ENCODE measurements around the gene HSPH1.

The HSPH1 gene

DNA sequence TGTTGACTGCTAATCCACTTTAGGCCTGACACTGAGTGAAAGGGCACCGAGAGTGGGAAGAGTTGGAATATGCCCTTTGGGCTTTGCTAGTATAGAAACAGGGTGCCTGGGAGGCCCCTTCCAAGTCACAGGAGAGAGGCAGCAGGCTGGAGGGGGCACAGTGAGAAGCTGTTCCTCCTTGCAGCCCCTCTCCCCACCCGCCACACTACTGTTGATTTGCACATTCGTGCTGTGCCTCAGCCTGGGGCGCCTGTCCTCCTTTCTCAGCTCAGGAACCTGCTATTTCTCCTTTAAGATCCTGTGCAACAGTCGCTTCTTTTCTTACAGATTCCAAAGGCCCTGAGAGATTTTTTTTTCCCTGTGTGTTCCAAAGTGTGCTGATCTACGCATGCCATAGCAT is 35.3 kb upstream of the HSPH1 start:
- Histone ChIP-seq H2AFZ (ENCODE audit: low read depth, low read length) (no peak overlapping the region), H3K4me1 (ENCODE audit: low read length) (peaks cover 13% of the 10 kb centered on the region), H3K27ac (ENCODE audit: low read length) (no peak overlapping the region), H3K4me2 (ENCODE audit: low read length) (no peak overlapping the region), H3K9me3 (ENCODE audit: insufficient read depth, low read length) (no peaks in the 10 kb centered on the region), H3K27me3 (ENCODE audit: low read depth, low read length) (peaks cover 29% of the 10 kb centered on the region), H3K4me3 (ENCODE audit: low read length) (no peak overlapping the region), H4K20me1 (ENCODE audit: insufficient read depth, low read length) (no peaks in the 10 kb centered on the region), H3K79me2 (ENCODE audit: low read length) (no peaks in the 10 kb centered on the region), H3K36me3 (replicated peaks; ENCODE audit: low read depth, low read length) (no peaks in the 10 kb centered on the region), H3K9ac (ENCODE audit: low read length) (no peak overlapping the region)
- TF ChIP-seq, protein P1, sequence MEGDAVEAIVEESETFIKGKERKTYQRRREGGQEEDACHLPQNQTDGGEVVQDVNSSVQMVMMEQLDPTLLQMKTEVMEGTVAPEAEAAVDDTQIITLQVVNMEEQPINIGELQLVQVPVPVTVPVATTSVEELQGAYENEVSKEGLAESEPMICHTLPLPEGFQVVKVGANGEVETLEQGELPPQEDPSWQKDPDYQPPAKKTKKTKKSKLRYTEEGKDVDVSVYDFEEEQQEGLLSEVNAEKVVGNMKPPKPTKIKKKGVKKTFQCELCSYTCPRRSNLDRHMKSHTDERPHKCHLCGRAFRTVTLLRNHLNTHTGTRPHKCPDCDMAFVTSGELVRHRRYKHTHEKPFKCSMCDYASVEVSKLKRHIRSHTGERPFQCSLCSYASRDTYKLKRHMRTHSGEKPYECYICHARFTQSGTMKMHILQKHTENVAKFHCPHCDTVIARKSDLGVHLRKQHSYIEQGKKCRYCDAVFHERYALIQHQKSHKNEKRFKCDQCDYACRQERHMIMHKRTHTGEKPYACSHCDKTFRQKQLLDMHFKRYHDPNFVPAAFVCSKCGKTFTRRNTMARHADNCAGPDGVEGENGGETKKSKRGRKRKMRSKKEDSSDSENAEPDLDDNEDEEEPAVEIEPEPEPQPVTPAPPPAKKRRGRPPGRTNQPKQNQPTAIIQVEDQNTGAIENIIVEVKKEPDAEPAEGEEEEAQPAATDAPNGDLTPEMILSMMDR (IDR thresholded peaks at IDR 0.05; ENCODE audit: low read depth, low read length) = no peak
- no peak for TF ChIP-seq EZH2phosphoT487 (IDR thresholded peaks at IDR 0.05; ENCODE audit: low read depth)

DNA sequence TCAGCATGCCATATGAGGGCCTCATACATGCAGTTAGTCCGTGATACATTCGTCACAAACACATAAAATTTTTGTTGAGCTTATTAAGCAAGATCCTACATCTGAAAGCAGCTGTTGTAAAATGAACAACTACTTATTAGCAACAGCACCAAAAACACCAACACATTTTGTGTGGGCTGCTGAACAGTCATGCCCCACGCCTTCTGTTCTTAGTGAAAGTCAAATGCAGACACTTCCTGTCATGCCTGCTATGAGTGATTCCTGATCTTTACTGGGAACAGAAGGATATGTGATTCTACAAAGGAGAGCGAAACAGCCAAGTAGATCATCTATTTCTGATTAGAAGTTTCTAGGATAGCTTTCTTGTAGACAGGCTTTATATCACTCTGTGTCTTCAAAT is 33.9 kb upstream of the HSPH1 start:
- Histone ChIP-seq H3K4me3 (ENCODE audit: low read length) (no peak overlapping the region), H4K20me1 (ENCODE audit: insufficient read depth, low read length) (no peaks in the 10 kb centered on the region), H3K9ac (ENCODE audit: low read length) (no peak overlapping the region), H3K4me2 (ENCODE audit: low read length) (no peak overlapping the region), H3K79me2 (ENCODE audit: low read length) (no peaks in the 10 kb centered on the region), H2AFZ (ENCODE audit: low read depth, low read length) (no peak overlapping the region), H3K27me3 (ENCODE audit: low read depth, low read length) (peaks cover 43% of the 10 kb centered on the region), H3K36me3 (replicated peaks; ENCODE audit: low read depth, low read length) (no peaks in the 10 kb centered on the region), H3K27ac (ENCODE audit: low read length) (no peak overlapping the region), H3K9me3 (ENCODE audit: insufficient read depth, low read length) (no peaks in the 10 kb centered on the region), H3K4me1 (ENCODE audit: low read length) (peaks cover 3% of the 10 kb centered on the region)
- TF ChIP-seq, protein P1 (IDR thresholded peaks at IDR 0.05; ENCODE audit: low read depth, low read length) = no peak

DNA sequence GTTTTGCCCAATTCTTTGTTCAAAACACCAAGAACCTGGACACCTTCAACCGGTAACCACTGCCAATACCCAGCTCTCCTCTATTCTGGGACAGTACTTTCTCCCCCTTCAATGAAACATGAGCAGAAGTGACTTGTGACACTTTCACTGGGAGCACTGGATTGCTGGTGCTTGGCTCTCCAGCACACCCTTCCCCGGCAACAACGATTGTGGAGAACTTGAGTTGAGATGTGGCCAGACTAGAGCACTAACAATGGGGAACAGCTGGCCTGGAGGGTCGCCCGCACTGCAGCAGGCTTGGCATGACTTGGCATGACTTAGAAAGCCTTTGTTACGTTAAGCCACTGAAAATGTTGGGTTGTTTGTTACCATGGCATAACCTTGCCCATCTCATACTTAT is 30.6 kb upstream of the HSPH1 start:
- Histone ChIP-seq H3K4me2 (ENCODE audit: low read length) (no peak overlapping the region), H3K9me3 (ENCODE audit: insufficient read depth, low read length) (no peaks in the 10 kb centered on the region), H2AFZ (ENCODE audit: low read depth, low read length) (no peak overlapping the region), H3K9ac (ENCODE audit: low read length) (no peak overlapping the region), H3K4me3 (ENCODE audit: low read length) (no peak overlapping the region), H3K27me3 (ENCODE audit: low read depth, low read length) (peaks cover 52% of the 10 kb centered on the region), H3K36me3 (replicated peaks; ENCODE audit: low read depth, low read length) (no peaks in the 10 kb centered on the region), H3K79me2 (ENCODE audit: low read length) (no peaks in the 10 kb centered on the region), H3K27ac (ENCODE audit: low read length) (no peak overlapping the region), H3K4me1 (ENCODE audit: low read length) (no peaks in the 10 kb centered on the region), H4K20me1 (ENCODE audit: insufficient read depth, low read length) (no peaks in the 10 kb centered on the region)
- no peak for TF ChIP-seq EZH2phosphoT487 (IDR thresholded peaks at IDR 0.05; ENCODE audit: low read depth)
- TF ChIP-seq, protein P1 (IDR thresholded peaks at IDR 0.05; ENCODE audit: low read depth, low read length) = no peak

DNA sequence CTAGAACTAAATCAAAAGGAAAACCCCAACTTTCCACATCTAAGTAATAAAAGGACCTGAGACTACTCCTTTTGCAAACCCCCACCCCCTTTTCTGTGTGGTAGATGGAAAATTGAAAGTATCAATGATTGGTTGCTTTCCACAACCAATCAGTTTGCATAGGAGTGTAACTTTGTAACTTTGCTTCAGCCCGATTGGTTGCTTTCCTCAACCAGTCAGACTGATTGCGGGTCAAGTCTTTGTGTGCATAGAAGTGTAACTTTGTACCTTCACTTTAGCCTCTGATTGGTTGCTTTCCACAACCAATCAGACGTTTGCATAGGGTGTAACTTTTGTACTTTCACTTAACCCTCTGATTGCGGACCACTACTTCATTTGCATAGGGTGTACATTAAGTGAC is 30.0 kb upstream of the HSPH1 start:
- H3K27me3 ChIP-seq (ENCODE audit: low read depth, low read length) = peaks cover 52% of the 10 kb centered on the region
- no peak overlapping the region for H3K4me3 ChIP-seq (ENCODE audit: low read length)
- H3K4me2 ChIP-seq (ENCODE audit: low read length) = no peak overlapping the region
- no peak overlapping the region for H2AFZ ChIP-seq (ENCODE audit: low read depth, low read length)
- H3K79me2 ChIP-seq (ENCODE audit: low read length) = no peaks in the 10 kb centered on the region
- H3K9me3 ChIP-seq (ENCODE audit: insufficient read depth, low read length) = no peaks in the 10 kb centered on the region
- H3K36me3 ChIP-seq (replicated peaks; ENCODE audit: low read depth, low read length) = no peaks in the 10 kb centered on the region
- H3K4me1 ChIP-seq (ENCODE audit: low read length) = no peaks in the 10 kb centered on the region
- TF ChIP-seq, protein P1 (IDR thresholded peaks at IDR 0.05; ENCODE audit: low read depth, low read length) = no peak
- no peak for TF ChIP-seq EZH2phosphoT487 (IDR thresholded peaks at IDR 0.05; ENCODE audit: low read depth)
- H3K9ac ChIP-seq (ENCODE audit: low read length) = no peak overlapping the region
- H4K20me1 ChIP-seq (ENCODE audit: insufficient read depth, low read length) = no peaks in the 10 kb centered on the region
- no peak overlapping the region for H3K27ac ChIP-seq (ENCODE audit: low read length)

Measured in OCI-LY3 (cell line).